H9 (cell line): ENCODE measurements around the gene CYP2A7. TPM values are rescaled to one million over a fixed set of nuclear protein-coding genes. Genes with fewer than 3 reads are reported as not detected.
"Not testable (repeated sequence)": the region's sequence is repeated elsewhere in the genome, so short reads cannot be mapped to it uniquely, and the experiment has no call there.

Source experiments
- DNase-seq: peaks from one replicate; pipeline ENCODE4 v3.0.0-alpha.2; 2017
- H2AFZ ChIP-seq: one replicate; pipeline ENCODE4 v1.6.1; 2013; ENCODE audit warnings: mild to moderate bottlenecking, low read length, control low read depth, moderate library complexity
- H2AK5ac ChIP-seq: 2 replicates; pipeline ENCODE4 v1.6.1; 2013; ENCODE audit warnings: low read length, control low read depth, mixed read lengths; ENCODE audit not compliant: insufficient read length
- H2BK120ac ChIP-seq: one replicate; pipeline ENCODE4 v1.6.1; 2013; ENCODE audit warnings: low read depth, mild to moderate bottlenecking, low read length, control low read depth, inconsistent platforms; ENCODE audit not compliant: poor library complexity, severe bottlenecking
- H2BK12ac ChIP-seq: 2 replicates; pipeline ENCODE4 v1.6.1; 2013; ENCODE audit warnings: low read length, control low read depth, mixed read lengths, low read depth; ENCODE audit not compliant: insufficient read length
- H2BK15ac ChIP-seq: 2 replicates; pipeline ENCODE4 v1.6.1; 2013; ENCODE audit warnings: low read depth, low read length, control low read depth
- H2BK20ac ChIP-seq: one replicate; pipeline ENCODE4 v1.6.1; 2013; ENCODE audit warnings: low read depth, mild to moderate bottlenecking, low read length, control low read depth, inconsistent platforms; ENCODE audit not compliant: poor library complexity, severe bottlenecking
- H2BK5ac ChIP-seq: 2 replicates; pipeline ENCODE4 v1.6.1; 2013; ENCODE audit warnings: low read length, control low read depth, mixed read lengths; ENCODE audit not compliant: insufficient read length
- H3K14ac ChIP-seq: 2 replicates; pipeline ENCODE4 v1.6.1; 2013; ENCODE audit warnings: low read length, control low read depth; ENCODE audit not compliant: insufficient read depth
- H3K18ac ChIP-seq: 2 replicates; pipeline ENCODE4 v1.6.1; 2013; ENCODE audit warnings: low read depth, mild to moderate bottlenecking, mixed read lengths, low read length, control low read depth; ENCODE audit not compliant: insufficient read length
- H3K23ac ChIP-seq: 2 replicates; pipeline ENCODE4 v1.6.1; 2013; ENCODE audit warnings: low read length, control low read depth, mixed read lengths, low read depth; ENCODE audit not compliant: insufficient read length
- H3K23me2 ChIP-seq: 2 replicates; pipeline ENCODE4 v1.6.1; 2013; ENCODE audit warnings: low read depth, mild to moderate bottlenecking, mixed read lengths, low read length, control low read depth; ENCODE audit not compliant: insufficient read length, poor library complexity, severe bottlenecking
- H3K27ac ChIP-seq: 2 replicates; pipeline ENCODE4 v1.5.1; 2013; ENCODE audit warnings: low read length, control low read depth, mixed read lengths, low read depth; ENCODE audit not compliant: insufficient read length
- H3K27me3 ChIP-seq: 2 replicates; pipeline ENCODE4 v1.6.1; 2013; ENCODE audit warnings: low read length, control low read depth, inconsistent platforms; ENCODE audit not compliant: insufficient read depth
- H3K4ac ChIP-seq: 2 replicates; pipeline ENCODE4 v1.6.1; 2013; ENCODE audit warnings: low read depth, mild to moderate bottlenecking, control low read depth, inconsistent platforms, low read length, moderate library complexity
- H3K4me1 ChIP-seq: 2 replicates; pipeline ENCODE4 v1.6.1; 2013; ENCODE audit warnings: low read length, control low read depth, inconsistent platforms; ENCODE audit not compliant: insufficient read depth
- H3K4me2 ChIP-seq: 2 replicates; pipeline ENCODE4 v1.6.1; 2013; ENCODE audit warnings: low read length, control low read depth, mixed read lengths; ENCODE audit not compliant: insufficient read length, insufficient read depth
- H3K56ac ChIP-seq: 2 replicates; pipeline ENCODE4 v1.6.1; 2013; ENCODE audit warnings: low read depth, mild to moderate bottlenecking, mixed read lengths, low read length, control low read depth; ENCODE audit not compliant: insufficient read length
- H3K79me1 ChIP-seq: 2 replicates; pipeline ENCODE4 v1.6.1; 2013; ENCODE audit warnings: low read depth, mild to moderate bottlenecking, moderate library complexity, low read length, control low read depth, inconsistent platforms; ENCODE audit not compliant: insufficient read depth, poor library complexity, severe bottlenecking
- H3K79me2 ChIP-seq: 2 replicates; pipeline ENCODE4 v1.6.1; 2013; ENCODE audit warnings: low read length, control low read depth, inconsistent platforms; ENCODE audit not compliant: insufficient read depth
- H3K9ac ChIP-seq: 2 replicates; pipeline ENCODE4 v1.6.1; 2013; ENCODE audit warnings: low read length, control low read depth, mixed read lengths; ENCODE audit not compliant: insufficient read length; ENCODE audit errors: extremely low read depth
- H3K9me3 ChIP-seq: one replicate; pipeline ENCODE4 v1.6.1; 2013; ENCODE audit warnings: low read depth, low read length, inconsistent platforms; ENCODE audit not compliant: control insufficient read depth
- H3T11ph ChIP-seq: one replicate; pipeline ENCODE4 v1.6.1; 2013; ENCODE audit warnings: mild to moderate bottlenecking, low read length, control low read depth, inconsistent platforms
- H4K20me1 ChIP-seq: one replicate; pipeline ENCODE4 v1.6.1; 2013; ENCODE audit not compliant: control insufficient read depth, insufficient read length, insufficient read depth
- H4K5ac ChIP-seq: 2 replicates; pipeline ENCODE4 v1.6.1; 2013; ENCODE audit warnings: low read depth, mild to moderate bottlenecking, mixed read lengths, low read length, control low read depth; ENCODE audit not compliant: insufficient read length
- H4K8ac ChIP-seq: replicated peaks from 2 replicates; pipeline ENCODE4 v1.6.1; 2013; ENCODE audit warnings: low read length, control low read depth, mixed read lengths, low read depth; ENCODE audit not compliant: insufficient read length
- H4K91ac ChIP-seq: 2 replicates; pipeline ENCODE4 v1.6.1; 2013; ENCODE audit warnings: low read depth, mild to moderate bottlenecking, moderate library complexity, mixed read lengths, low read length, control low read depth; ENCODE audit not compliant: insufficient read length
- H3K27ac Mint-ChIP-seq, 3 experiments: 2 replicates in 2 of 3; 3 replicates in 1 of 3; pipeline ENCODE4 v1.8.0; 2020 to 2021; ENCODE audit warnings: mixed read lengths in 3 of 3, mild to moderate bottlenecking in 1 of 3, moderate library complexity in 1 of 3
- H3K27me3 Mint-ChIP-seq: 2 replicates; pipeline ENCODE4 v1.8.0; 2021; ENCODE audit warnings: low read depth, mild to moderate bottlenecking, moderate library complexity, mixed read lengths
- H3K36me3 Mint-ChIP-seq, 3 experiments: 2 replicates in 2 of 3; 3 replicates in 1 of 3; pipeline ENCODE4 v1.8.0; 2020 to 2021; ENCODE audit warnings: low read depth in 3 of 3, mixed read lengths in 3 of 3; ENCODE audit not compliant: insufficient read depth in 1 of 3
- H3K4me1 Mint-ChIP-seq, 2 experiments: 2 replicates each; pipeline ENCODE4 v1.8.0; 2020; ENCODE audit warnings: mixed read lengths in 2 of 2
- H3K4me3 Mint-ChIP-seq, 2 experiments: 2 replicates in 1 of 2; 3 replicates in 1 of 2; pipeline ENCODE4 v1.8.0; 2020 to 2021; ENCODE audit warnings: mild to moderate bottlenecking in 2 of 2, mixed read lengths in 2 of 2, moderate library complexity in 1 of 2
- H3K9me3 Mint-ChIP-seq, 2 experiments: 2 replicates in 1 of 2; 3 replicates in 1 of 2; pipeline ENCODE4 v1.8.0; 2020; ENCODE audit warnings: mild to moderate bottlenecking in 2 of 2, mixed read lengths in 2 of 2, moderate library complexity in 1 of 2
- WGBS: extraction: QIAGEN DNeasy Blood & Tissue Kit; methylation state at CpG from one replicate; pipeline ENCODE4 v1.1.7; 2013; ENCODE audit warnings: missing lambda C conversion rate, low lambda C conversion rate, mixed read lengths; ENCODE audit not compliant: insufficient read length; ENCODE audit errors: extremely low coverage; 5-methylcytosine and 5-hydroxymethylcytosine counted together
- total RNA-seq: library from RNA; stranded (reverse); gene quantifications from 2 replicates; pipeline ENCODE4 v1.2.1, GENCODE V29; 2021
- TF ChIP-seq, protein P1 (sequence below): fragments of 200-600 bp; sonication (generic); conservative IDR thresholded peaks from 3 replicates; pipeline ENCODE4 v1.8.0; 2021; ENCODE audit warnings: antibody characterized with exemption, mild to moderate bottlenecking

The CYP2A7 gene
- total RNA-seq, 1 experiment from 2014 or later: not detected

DNA sequence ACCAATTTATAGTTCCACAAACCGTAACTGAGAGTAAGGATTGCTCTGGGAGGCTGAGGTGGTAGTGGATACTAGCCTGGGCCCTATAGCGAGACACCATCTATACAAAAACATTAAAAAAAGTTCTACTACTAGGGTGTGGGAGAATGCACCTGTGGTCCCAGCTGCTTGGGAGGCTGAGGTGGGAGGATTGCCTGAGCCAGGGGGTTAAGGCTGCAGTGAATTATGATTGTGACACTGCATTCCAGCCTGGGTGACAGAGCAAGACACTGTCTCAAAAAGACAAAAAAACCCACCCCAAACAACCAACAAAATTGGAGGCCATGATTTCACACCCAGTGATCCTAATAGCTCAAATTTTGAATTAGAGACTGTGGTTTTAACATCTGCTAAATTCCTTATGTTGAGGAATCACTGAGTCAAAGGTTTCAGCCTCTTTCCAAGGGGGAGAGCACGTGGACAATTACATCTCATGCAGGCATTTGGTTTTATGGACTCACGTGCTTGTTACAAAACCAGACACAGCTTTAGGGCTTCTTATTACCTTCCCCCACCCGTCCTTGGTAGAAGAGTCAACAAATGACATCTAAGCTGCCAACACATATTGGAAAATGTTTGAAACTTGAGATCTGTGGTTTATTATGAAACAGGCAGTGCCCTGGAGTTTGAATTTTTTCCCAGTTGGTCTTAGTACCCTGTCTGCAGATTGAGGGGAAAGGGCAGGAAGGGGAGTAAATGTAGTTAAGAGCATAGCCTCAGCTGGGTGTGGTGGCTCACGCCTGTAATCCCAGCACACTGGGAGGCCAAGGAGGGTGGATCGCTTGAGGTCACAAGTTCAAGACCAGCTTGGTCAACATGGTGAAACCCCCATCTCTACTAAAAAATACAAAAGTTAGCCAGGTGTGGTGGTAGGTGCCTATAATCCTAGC, 50.3 kb downstream of the CYP2A7 start:
- H3K4me1 Mint-ChIP-seq: no peaks in the 10 kb centered on the region
- Histone ChIP-seq H4K20me1 (peaks cover 2% of the 10 kb centered on the region), H3K9me3 (no peaks in the 10 kb centered on the region), H2BK5ac (no peak overlapping the region), H3T11ph (no peak overlapping the region), H4K91ac (no peak overlapping the region), H3K18ac (no peak overlapping the region), H3K79me2 (no peaks in the 10 kb centered on the region), H3K79me1 (no peaks in the 10 kb centered on the region), H4K5ac (no peak overlapping the region), H3K9ac (no peak overlapping the region), H3K14ac (no peak overlapping the region), H3K56ac (no peak overlapping the region), H3K23ac (no peak overlapping the region), H2BK20ac (no peak overlapping the region), H3K4me2 (no peak overlapping the region), H2AFZ (no peak overlapping the region), H4K8ac (no peak overlapping the region), H3K27me3 (no peaks in the 10 kb centered on the region), H3K4me1 (no peaks in the 10 kb centered on the region), H2BK12ac (no peak overlapping the region), H3K4ac (no peak overlapping the region), H2BK120ac (no peak overlapping the region), H2BK15ac (no peak overlapping the region), H3K23me2 (no peaks in the 10 kb centered on the region), H3K27ac (no peak overlapping the region), H2AK5ac (no peak overlapping the region)
- peaks cover 3% of the 10 kb centered on the region; the same call in 1 of the 2 replicates for H3K27me3 Mint-ChIP-seq
- H3K27ac Mint-ChIP-seq: no peak overlapping the region
- DNase-seq: no peak
- no peaks in the 10 kb centered on the region; a peak in 1 of 7 replicates for H3K36me3 Mint-ChIP-seq
- TF ChIP-seq, protein P1, sequence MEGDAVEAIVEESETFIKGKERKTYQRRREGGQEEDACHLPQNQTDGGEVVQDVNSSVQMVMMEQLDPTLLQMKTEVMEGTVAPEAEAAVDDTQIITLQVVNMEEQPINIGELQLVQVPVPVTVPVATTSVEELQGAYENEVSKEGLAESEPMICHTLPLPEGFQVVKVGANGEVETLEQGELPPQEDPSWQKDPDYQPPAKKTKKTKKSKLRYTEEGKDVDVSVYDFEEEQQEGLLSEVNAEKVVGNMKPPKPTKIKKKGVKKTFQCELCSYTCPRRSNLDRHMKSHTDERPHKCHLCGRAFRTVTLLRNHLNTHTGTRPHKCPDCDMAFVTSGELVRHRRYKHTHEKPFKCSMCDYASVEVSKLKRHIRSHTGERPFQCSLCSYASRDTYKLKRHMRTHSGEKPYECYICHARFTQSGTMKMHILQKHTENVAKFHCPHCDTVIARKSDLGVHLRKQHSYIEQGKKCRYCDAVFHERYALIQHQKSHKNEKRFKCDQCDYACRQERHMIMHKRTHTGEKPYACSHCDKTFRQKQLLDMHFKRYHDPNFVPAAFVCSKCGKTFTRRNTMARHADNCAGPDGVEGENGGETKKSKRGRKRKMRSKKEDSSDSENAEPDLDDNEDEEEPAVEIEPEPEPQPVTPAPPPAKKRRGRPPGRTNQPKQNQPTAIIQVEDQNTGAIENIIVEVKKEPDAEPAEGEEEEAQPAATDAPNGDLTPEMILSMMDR: no peak
- no peak overlapping the region for H3K4me3 Mint-ChIP-seq
- H3K9me3 Mint-ChIP-seq: no peaks in the 10 kb centered on the region
- WGBS: no CpG with 5 or more reads among the region's 7 CpGs

DNA sequence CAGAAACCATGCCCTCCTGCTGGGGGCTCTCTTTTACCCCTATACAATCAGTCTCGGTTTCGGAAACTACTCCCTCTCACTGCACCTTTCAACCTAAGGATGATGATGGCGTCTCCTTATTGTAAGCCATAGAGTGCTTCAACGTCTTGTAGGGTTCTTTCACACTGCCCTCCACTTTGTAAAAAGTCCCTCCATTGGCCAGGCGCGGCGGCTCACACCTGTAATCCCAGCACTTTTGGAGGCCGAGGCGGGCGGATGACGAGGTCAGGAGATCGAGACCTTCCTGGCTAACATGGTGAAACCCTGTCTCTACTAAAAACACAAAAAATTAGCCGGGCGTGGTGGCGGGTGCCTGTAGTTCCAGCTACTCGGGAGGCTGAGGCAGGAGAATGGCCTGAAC, 51.3 kb downstream of the CYP2A7 start:
- not testable (repeated sequence) for H3K4ac ChIP-seq, H2BK12ac ChIP-seq, H3K18ac ChIP-seq, H4K20me1 ChIP-seq, H2BK15ac ChIP-seq, H3T11ph ChIP-seq, H3K27ac ChIP-seq, H2BK5ac ChIP-seq, H3K79me1 ChIP-seq, H3K56ac ChIP-seq, H3K4me2 ChIP-seq, H3K36me3 Mint-ChIP-seq, H3K4me1 ChIP-seq, H2AFZ ChIP-seq, H3K23me2 ChIP-seq, H3K9ac ChIP-seq, H4K91ac ChIP-seq, H3K4me3 Mint-ChIP-seq, H3K27me3 Mint-ChIP-seq, H3K9me3 ChIP-seq, H3K14ac ChIP-seq, H3K79me2 ChIP-seq, H2BK20ac ChIP-seq, H2BK120ac ChIP-seq, H3K23ac ChIP-seq, H3K9me3 Mint-ChIP-seq, H4K8ac ChIP-seq, H4K5ac ChIP-seq, H3K27ac Mint-ChIP-seq, H3K27me3 ChIP-seq, H3K4me1 Mint-ChIP-seq, H2AK5ac ChIP-seq
- peak; percentile 4 for DNase-seq
- no CpG with 5 or more reads among the region's 16 CpGs for WGBS
